ENCODE data around the gene EPHA6.

Gene EPHA6

GRCh38 chr3:97765336-97765735, 950.9 kb downstream of the EPHA6 start:
- DNase-seq (ENCODE audit: low read depth in 1 of 2, low spot score in 1 of 2), result no peak

DNA sequence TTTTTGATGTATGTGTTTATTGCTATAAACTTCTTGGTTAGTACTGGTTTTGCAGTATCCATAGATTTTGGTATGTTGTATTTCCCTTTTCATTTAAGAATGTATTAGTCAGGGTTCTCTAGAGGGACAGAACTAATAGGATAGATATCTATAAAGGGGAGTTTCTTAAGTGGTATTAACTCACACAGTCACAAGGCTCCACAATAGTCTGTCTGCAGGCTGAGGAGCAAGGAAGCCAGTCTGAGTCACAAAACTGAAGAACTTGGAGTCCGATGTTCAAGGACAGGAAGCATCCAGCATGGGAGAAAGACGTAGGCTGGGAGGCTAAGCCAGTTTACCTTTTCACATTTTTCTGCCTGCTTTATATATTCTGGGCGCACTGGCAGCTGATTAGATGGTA, 958.5 kb downstream of the EPHA6 start:
- no peak for DNase-seq (ENCODE audit: low read depth in 1 of 2, low spot score in 1 of 2)

GRCh38 chr3:97778152-97778551, 963.8 kb downstream of the EPHA6 start:
- DNase-seq (ENCODE audit: low read depth in 1 of 2, low spot score in 1 of 2), result no peak

- DNase-seq (ENCODE audit: low read depth in 1 of 2, low spot score in 1 of 2), result no peak
These were observed 979.1 kb downstream of the EPHA6 start for GRCh38 chr3:97793420-97794019.

- no peak for DNase-seq (ENCODE audit: low read depth in 1 of 2, low spot score in 1 of 2)
These were observed 981.6 kb downstream of the EPHA6 start for GRCh38 chr3:97795951-97796350.
